K562 (cell line): ENCODE measurements around the gene PIM3. TPM values are rescaled to one million over a fixed set of nuclear protein-coding genes. Genes with fewer than 3 reads are reported as not detected.
A peak's percentile ranks its signal among the peaks of the same experiment; 100 is the strongest.

Source experiments
- ATAC-seq: fragments of 200-7000 bp; cut with Tn5 transposase; 3 replicates; pipeline ENCODE4 v1.9.1; 2020; ENCODE audit warnings: moderate library complexity
- BruUV-seq: library from RNA; stranded (reverse); fragments of 400-500 nt; replicated peaks from 2 replicates; lab custom pipeline; 2021; lab: Mats Ljungman, UMichigan
- CTCF ChIA-PET: fragments of 300-600 bp; formaldehyde crosslinking; extraction: SDS; loops from one replicate; lab custom pipeline; 2021; ENCODE audit warnings: low intra/inter-chr PET ratio; lab: Yijun Ruan, JAX
- POLR2A ChIA-PET: fragments of 300-600, 350-650 bp; sonication (Branson Sonifier 250); formaldehyde crosslinking; extraction: SDS; loops from one replicate; lab custom pipeline; 2021; ENCODE audit warnings: antibody characterized with exemption, inconsistent platforms; lab: Yijun Ruan, JAX
- DNase-seq, 4 experiments: peaks; one replicate each; pipeline versions ENCODE4 v3.0.0 to v3.0.0-alpha.2; 2011 to 2018; ENCODE audit warnings: low spot score in 3 of 4, mixed read lengths in 3 of 4; ENCODE audit errors: extremely low read depth in 1 of 4
- FAIRE-seq: peaks from 2 replicates; lab custom pipeline; 2011; peaks lifted over from hg19 to GRCh38; lab: Jason Lieb, UNC
- H2AFZ ChIP-seq: 2 replicates; pipeline ENCODE4 v1.6.0; 2011; ENCODE audit warnings: low read depth, low read length, control low read depth, inconsistent platforms
- H3K27ac ChIP-seq: fragments of 200-600 bp; 3 replicates; pipeline ENCODE4 v1.8.0; 2011; ENCODE audit warnings: low read depth, mild to moderate bottlenecking, control low read depth, inconsistent platforms, low read length, moderate library complexity, mixed read lengths; ENCODE audit errors: extremely low read depth
- H3K27me3 ChIP-seq, 2 experiments: fragments of 300-600 bp in 1 of 2; 2 replicates in 1 of 2; 3 replicates in 1 of 2; pipeline versions ENCODE4 v1.6.0 to v1.8.0; 2011; ENCODE audit warnings: inconsistent platforms in 2 of 2, low read length in 2 of 2, mild to moderate bottlenecking in 1 of 2, mixed read lengths in 1 of 2, moderate library complexity in 1 of 2; ENCODE audit not compliant: control insufficient read depth in 2 of 2, insufficient read depth in 2 of 2
- H3K36me3 ChIP-seq: fragments of 300-600 bp; 3 replicates; pipeline ENCODE4 v1.8.0; 2011; ENCODE audit warnings: mild to moderate bottlenecking, low read length, inconsistent platforms; ENCODE audit not compliant: control insufficient read depth, insufficient read depth
- H3K4me1 ChIP-seq, 2 experiments: fragments of 200-600 bp in 1 of 2; replicated peaks in 1 of 2; 2 replicates in 1 of 2; 3 replicates in 1 of 2; pipeline versions ENCODE4 v1.5.1 to v1.8.0; 2011; ENCODE audit warnings: inconsistent platforms in 2 of 2, low read length in 2 of 2, mild to moderate bottlenecking in 1 of 2, mixed read lengths in 1 of 2, moderate library complexity in 1 of 2; ENCODE audit not compliant: control insufficient read depth in 2 of 2, insufficient read depth in 2 of 2
- H3K4me2 ChIP-seq: 2 replicates; pipeline ENCODE4 v1.6.1; 2011; ENCODE audit warnings: low read length, control low read depth, inconsistent platforms, mixed read lengths; ENCODE audit not compliant: insufficient read depth
- H3K4me3 ChIP-seq: fragments of 200-600 bp; sonication (generic), shearing (Covaris generic); 2 replicates; pipeline ENCODE4 v1.5.1; 2016; ENCODE audit warnings: control low read depth, inconsistent platforms
- H3K79me2 ChIP-seq: fragments of 200-600 bp; 3 replicates; pipeline ENCODE4 v1.8.0; 2011; ENCODE audit warnings: low read length, inconsistent platforms; ENCODE audit not compliant: control insufficient read depth, insufficient read depth
- H3K9ac ChIP-seq, 2 experiments: 2 replicates each; pipeline versions ENCODE4 v1.6.0 to v1.6.1; 2011; ENCODE audit warnings: low read depth in 2 of 2, low read length in 2 of 2, control low read depth in 1 of 2, inconsistent platforms in 1 of 2, mild to moderate bottlenecking in 1 of 2, mixed read lengths in 1 of 2; ENCODE audit not compliant: insufficient read depth in 1 of 2
- H3K9me1 ChIP-seq: one replicate; pipeline ENCODE4 v1.6.0; 2011; ENCODE audit warnings: inconsistent platforms, mild to moderate bottlenecking, low read length, moderate library complexity; ENCODE audit not compliant: control insufficient read depth, insufficient read depth
- H3K9me3 ChIP-seq: replicated peaks from 2 replicates; pipeline ENCODE4 v1.5.1; 2011; ENCODE audit warnings: low read depth, low read length, inconsistent platforms; ENCODE audit not compliant: control insufficient read depth, insufficient read depth
- H4K20me1 ChIP-seq: replicated peaks from 2 replicates; pipeline ENCODE4 v1.6.1; 2011; ENCODE audit warnings: low read length, inconsistent platforms, mixed read lengths; ENCODE audit not compliant: control insufficient read depth, insufficient read depth
- CHD2 ChIP-seq: IDR thresholded peaks from 2 replicates; pipeline ENCODE4 v1.6.1; 2011; ENCODE audit warnings: low read depth, low read length
- CXXC5 ChIP-seq: fragments of 250-450 bp; sonication (Bioruptor Pico); IDR thresholded peaks from 2 replicates; pipeline ENCODE4 v1.8.0; 2022; ENCODE audit warnings: inconsistent platforms, mild to moderate bottlenecking, moderate library complexity
- FOS ChIP-seq: IDR thresholded peaks from 3 replicates; pipeline ENCODE4 v1.6.1; 2011; ENCODE audit not compliant: insufficient read length; ENCODE audit errors: extremely low read depth
- FOXA1 ChIP-seq: fragments of 450-650 bp; IDR thresholded peaks from 2 replicates; pipeline ENCODE4 v1.6.1; 2016; ENCODE audit warnings: mild to moderate bottlenecking, borderline replicate concordance
- HDAC1 ChIP-seq, 2 experiments: fragments of 450-650 bp; IDR thresholded peaks; 2 replicates each; pipeline ENCODE4 v1.6.1; 2016 to 2017; ENCODE audit warnings: inconsistent platforms in 1 of 2, mild to moderate bottlenecking in 1 of 2, moderate library complexity in 1 of 2
- MYC ChIP-seq, 2 experiments: fragments of 250-450 bp in 1 of 2; sonication (Bioruptor Pico) in 1 of 2; IDR thresholded peaks; 2 replicates each; pipeline versions ENCODE4 v1.5.1 to v1.6.1; 2012 to 2021; ENCODE audit warnings: low read depth in 2 of 2, borderline replicate concordance in 1 of 2, improper control_type of control experiment in 1 of 2, low read length in 1 of 2, mild to moderate bottlenecking in 1 of 2, moderate library complexity in 1 of 2
- NFE2 ChIP-seq: IDR thresholded peaks from 2 replicates; pipeline ENCODE4 v1.6.1; 2014; ENCODE audit warnings: antibody characterized with exemption, low read depth
- PCBP1 ChIP-seq: fragments of 200-400 bp; formaldehyde crosslinking; IDR thresholded peaks from 2 replicates; pipeline ENCODE4 v1.6.1; 2018; ENCODE audit warnings: mild to moderate bottlenecking, low read depth, low read length; ENCODE audit not compliant: poor library complexity, severe bottlenecking
- SP1 ChIP-seq: sonication (generic); formaldehyde crosslinking; IDR thresholded peaks from 2 replicates; pipeline ENCODE4 v1.8.1; 2022; ENCODE audit warnings: mild to moderate bottlenecking, missing genetic modification reagents
- SREBF1 ChIP-seq: fragments of 150-350 bp; IDR thresholded peaks from 2 replicates; pipeline ENCODE4 v1.6.1; 2014; ENCODE audit warnings: antibody characterized with exemption, low read depth, low read length, borderline replicate concordance
- TBL1XR1 ChIP-seq, 2 experiments: IDR thresholded peaks; 2 replicates each; pipeline ENCODE4 v1.6.1; 2012; ENCODE audit warnings: improper control_type of control experiment in 2 of 2, low read length in 2 of 2, mild to moderate bottlenecking in 1 of 2
- TCF7L2 ChIP-seq: fragments of 150-350 bp; IDR thresholded peaks from 2 replicates; pipeline ENCODE4 v1.6.1; 2016; ENCODE audit warnings: low read depth, mild to moderate bottlenecking, low read length, moderate library complexity
- TSHZ1 ChIP-seq: fragments of 250-450 bp; sonication (Bioruptor Pico); IDR thresholded peaks from 2 replicates; pipeline ENCODE4 v1.4.0; 2020; ENCODE audit warnings: mild to moderate bottlenecking, moderate library complexity
- USF1 ChIP-seq: sonication (generic); formaldehyde crosslinking; IDR thresholded peaks from 2 replicates; pipeline ENCODE4 v1.9.0; 2022; ENCODE audit warnings: mild to moderate bottlenecking, missing genetic modification reagents
- ZNF316 ChIP-seq: fragments of 450-650 bp; IDR thresholded peaks from 2 replicates; pipeline ENCODE4 v1.6.1; 2016
- WGBS: fragments of 100-300 bp; shearing (Covaris generic); methylation state at CpG from one replicate; pipeline ENCODE4 v1.1.6; 2016; ENCODE audit warnings: low coverage, mixed read lengths; ENCODE audit not compliant: insufficient coverage; ENCODE audit errors: missing lambda C conversion rate; 5-methylcytosine and 5-hydroxymethylcytosine counted together
- in situ Hi-C: fragments of 300-500 bp; cut with MboI; formaldehyde crosslinking; loops from 4 replicates; pipeline ENCODE4 v1.15.0; 2018; ENCODE audit warnings: inconsistent platforms, mixed read lengths
- intact Hi-C: fragments of 100-400 bp; cut with micrococcal nuclease; formaldehyde crosslinking; loops from 2 replicates; pipeline ENCODE4 v1.14.2; 2022
- polyA plus RNA-seq, 8 experiments: library from polyadenylated mRNA; depleted of rRNA in 4 of 8; stranded (reverse) in 5 of 8; unstranded in 3 of 8; fragments of >200 nt; fragmentation: Nextera tagmentation in 2 of 8; fragmentation: Illumina TruSeq in 1 of 8; extraction: Ambion mirVana in 2 of 8; extraction: Trizol in 1 of 8; gene quantifications; 2 replicates each; pipeline versions ENCODE4 v1.2.1 to v1.2.3, GENCODE V29; 2011 to 2014; ENCODE audit warnings: inconsistent platforms in 1 of 8, missing spikeins in 1 of 8
- total RNA-seq, 7 experiments: library from RNA; depleted of rRNA in 6 of 7; stranded (reverse); fragments of >200 nt in 6 of 7; fragmentation: Illumina TruSeq in 2 of 7; extraction: Trizol in 2 of 7; gene quantifications; 2 replicates each; pipeline versions ENCODE4 v1.2.1 to v1.2.3, GENCODE V29; 2011 to 2021; ENCODE audit warnings: low replicate concordance in 1 of 7
- TF ChIP-seq, protein P1 (sequence below): fragments of 250-450 bp; sonication (Bioruptor Pico); IDR thresholded peaks from 2 replicates; pipeline ENCODE4 v1.5.0; 2020; ENCODE audit warnings: mild to moderate bottlenecking

The PIM3 gene
- total and polyA plus RNA-seq, 9 of the 15 experiments (the other 6 are each of a cell fraction or from before 2014, with no cell fraction given) = 0.24 to 40.5 (median 5.3) TPM

- Histone ChIP-seq H3K36me3 (no peaks in the 10 kb centered on the region), H3K27me3 (no peaks in the 10 kb centered on the region; a peak in 1 of 5 replicates), H3K4me2 (peak overlapping the region; percentile 70), H3K4me3 (peak overlapping the region; percentile 40), H4K20me1 (no peaks in the 10 kb centered on the region), H3K9me3 (no peaks in the 10 kb centered on the region), H3K4me1 (peaks cover 25 to 83% of the 10 kb centered on the region in 2 experiments), H2AFZ (peak overlapping the region; percentile 70), H3K27ac (peak overlapping the region; percentile 90), H3K79me2 (peaks cover 5% of the 10 kb centered on the region; the same call in 2 of the 3 replicates), H3K9ac (peak overlapping the region; percentile 77 to 94; a peak in 3 of 4 replicates), H3K9me1 (peaks cover 4% of the 10 kb centered on the region)
- no TSS peak for BruUV-seq
- 4% methylated on average over 18 of the region's 32 CpGs for WGBS
- in situ Hi-C loops (no loop called here), intact Hi-C loops (loop anchor here (5.0 kb wide), 1 partner anchor 38 kb away; no protein-coding TSS in a partner anchor)
- DNase-seq (peak; percentile 80 to 96 (median 84)), FAIRE-seq (no peak), ATAC-seq (peak; percentile 92)
- ChIA-PET CTCF (no interaction called here), POLR2A (interaction anchor here (1.2 to 2.0 kb wide), 3 partner anchors 9 to 12 kb away, joined by 4 to 9 read pairs (median 5); no protein-coding TSS in a partner anchor)
- TF ChIP-seq USF1 (peak; percentile 99), CHD2 (peak; percentile 44), FOS (peak; percentile 48), SREBF1 (0 out of 2 replicates have a peak, but pooled peaks have one; percentile 63), HDAC1 (IDR thresholded peaks at IDR 0.05) (peak in 1 of 2 experiments; percentile 86; a peak in 2 of 4 replicates), MYC (IDR thresholded peaks at IDR 0.05; ENCODE audit: low read depth, low read length) (peak; percentile 95), MYC (CRISPR knock-in tag; IDR thresholded peaks at IDR 0.05; ENCODE audit: borderline replicate concordance, low read depth) (peak; percentile 56; the same call in 1 of the 2 replicates), NFE2 (peak; percentile 98), CXXC5 (CRISPR knock-in tag) (no peak), PCBP1 (peak; percentile 61), SP1 (peak; percentile 91), TSHZ1 (CRISPR knock-in tag) (no peak), TCF7L2 (no peak), TBL1XR1 (IDR thresholded peaks at IDR 0.05; ENCODE audit: low read length in 2 of 2) (peak in 1 of 2 experiments; percentile 75; a peak in 2 of 4 replicates), FOXA1 (no peak), ZNF316 (peak; percentile 92)
- TF ChIP-seq, protein P1, sequence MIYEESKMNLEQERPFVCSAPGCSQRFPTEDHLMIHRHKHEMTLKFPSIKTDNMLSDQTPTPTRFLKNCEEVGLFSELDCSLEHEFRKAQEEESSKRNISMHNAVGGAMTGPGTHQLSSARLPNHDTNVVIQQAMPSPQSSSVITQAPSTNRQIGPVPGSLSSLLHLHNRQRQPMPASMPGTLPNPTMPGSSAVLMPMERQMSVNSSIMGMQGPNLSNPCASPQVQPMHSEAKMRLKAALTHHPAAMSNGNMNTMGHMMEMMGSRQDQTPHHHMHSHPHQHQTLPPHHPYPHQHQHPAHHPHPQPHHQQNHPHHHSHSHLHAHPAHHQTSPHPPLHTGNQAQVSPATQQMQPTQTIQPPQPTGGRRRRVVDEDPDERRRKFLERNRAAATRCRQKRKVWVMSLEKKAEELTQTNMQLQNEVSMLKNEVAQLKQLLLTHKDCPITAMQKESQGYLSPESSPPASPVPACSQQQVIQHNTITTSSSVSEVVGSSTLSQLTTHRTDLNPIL = no peak
Measured at GRCh38 chr22:49970528-49971231, 10.1 kb downstream of the PIM3 start.
